ENCODE results near the gene ISOC2.

- TF ChIP-seq, protein P1, sequence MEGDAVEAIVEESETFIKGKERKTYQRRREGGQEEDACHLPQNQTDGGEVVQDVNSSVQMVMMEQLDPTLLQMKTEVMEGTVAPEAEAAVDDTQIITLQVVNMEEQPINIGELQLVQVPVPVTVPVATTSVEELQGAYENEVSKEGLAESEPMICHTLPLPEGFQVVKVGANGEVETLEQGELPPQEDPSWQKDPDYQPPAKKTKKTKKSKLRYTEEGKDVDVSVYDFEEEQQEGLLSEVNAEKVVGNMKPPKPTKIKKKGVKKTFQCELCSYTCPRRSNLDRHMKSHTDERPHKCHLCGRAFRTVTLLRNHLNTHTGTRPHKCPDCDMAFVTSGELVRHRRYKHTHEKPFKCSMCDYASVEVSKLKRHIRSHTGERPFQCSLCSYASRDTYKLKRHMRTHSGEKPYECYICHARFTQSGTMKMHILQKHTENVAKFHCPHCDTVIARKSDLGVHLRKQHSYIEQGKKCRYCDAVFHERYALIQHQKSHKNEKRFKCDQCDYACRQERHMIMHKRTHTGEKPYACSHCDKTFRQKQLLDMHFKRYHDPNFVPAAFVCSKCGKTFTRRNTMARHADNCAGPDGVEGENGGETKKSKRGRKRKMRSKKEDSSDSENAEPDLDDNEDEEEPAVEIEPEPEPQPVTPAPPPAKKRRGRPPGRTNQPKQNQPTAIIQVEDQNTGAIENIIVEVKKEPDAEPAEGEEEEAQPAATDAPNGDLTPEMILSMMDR (IDR thresholded peaks at IDR 0.05; ENCODE audit: insufficient read depth, low read length): no peak
- TF ChIP-seq POLR2AphosphoS5 (IDR thresholded peaks at IDR 0.05; ENCODE audit: low read depth) (no peak), SPI1 (IDR thresholded peaks at IDR 0.05; ENCODE audit: borderline replicate concordance, low read depth) (no peak)
Observed at GRCh38 chr19:55426042-55426441, 35.4 kb downstream of the ISOC2 start.
